HG02981 (cell line): ENCODE data around the gene AIG1.

ENCODE experiments used
- ATAC-seq: cut with Tn5 transposase; IDR thresholded peaks from one replicate; pipeline ENCODE4 v1.9.1; 2021; ENCODE audit warnings: mild to moderate bottlenecking, moderate library complexity; ENCODE audit not compliant: unreplicated experiment

The AIG1 gene

GRCh38 chr6:143093290-143093689 is 32.6 kb downstream of the AIG1 start:
- no peak for ATAC-seq

- no peak for ATAC-seq
These were observed 35.7 kb downstream of the AIG1 start for GRCh38 chr6:143096403-143096802.

GRCh38 chr6:143097224-143097795 is 36.6 kb downstream of the AIG1 start:
- no peak for ATAC-seq

- ATAC-seq = peak; percentile 79
These were observed 37.5 kb downstream of the AIG1 start for GRCh38 chr6:143098054-143098671.

GRCh38 chr6:143099647-143100046 is 39.0 kb downstream of the AIG1 start:
- ATAC-seq = no peak

- no peak for ATAC-seq
These were observed 39.7 kb downstream of the AIG1 start for GRCh38 chr6:143100429-143100828.

- no peak for ATAC-seq
These were observed 43.2 kb downstream of the AIG1 start for GRCh38 chr6:143103916-143104315.

GRCh38 chr6:143107440-143107839 is 46.8 kb downstream of the AIG1 start:
- ATAC-seq = no peak

GRCh38 chr6:143107911-143108761 is 47.4 kb downstream of the AIG1 start:
- ATAC-seq = no peak

- no peak for ATAC-seq
These were observed 48.5 kb downstream of the AIG1 start for GRCh38 chr6:143109196-143109595.

- no peak for ATAC-seq
These were observed 49.9 kb downstream of the AIG1 start for GRCh38 chr6:143110572-143110971.

- ATAC-seq = no peak
These were observed 50.3 kb downstream of the AIG1 start for GRCh38 chr6:143110996-143111395.

- ATAC-seq = no peak
These were observed 50.8 kb downstream of the AIG1 start for GRCh38 chr6:143111443-143111842.

- no peak for ATAC-seq
These were observed 51.5 kb downstream of the AIG1 start for GRCh38 chr6:143112084-143112768.

- ATAC-seq = no peak
These were observed 52.1 kb downstream of the AIG1 start for GRCh38 chr6:143112837-143113236.

- ATAC-seq = no peak
These were observed 55.0 kb downstream of the AIG1 start for GRCh38 chr6:143115728-143116127.

GRCh38 chr6:143117108-143117507 is 56.4 kb downstream of the AIG1 start:
- no peak for ATAC-seq

GRCh38 chr6:143119260-143119659 is 58.6 kb downstream of the AIG1 start:
- no peak for ATAC-seq

- no peak for ATAC-seq
These were observed 62.4 kb downstream of the AIG1 start for GRCh38 chr6:143123081-143123480.

- ATAC-seq = no peak
These were observed 63.3 kb downstream of the AIG1 start for GRCh38 chr6:143123941-143124340.

- no peak for ATAC-seq
These were observed 64.8 kb downstream of the AIG1 start for GRCh38 chr6:143125455-143125854.
